NCI-H345 treated with DMSO at 0.1 percent for 48 hours (cell line): ENCODE results near the gene IL12RB2.

Source experiments
- DNase-seq: peaks from one replicate; lab custom pipeline; 2025; ENCODE audit not compliant: unreplicated experiment; lab: John Stamatoyannopoulos, UW

IL12RB2 gene

DNA sequence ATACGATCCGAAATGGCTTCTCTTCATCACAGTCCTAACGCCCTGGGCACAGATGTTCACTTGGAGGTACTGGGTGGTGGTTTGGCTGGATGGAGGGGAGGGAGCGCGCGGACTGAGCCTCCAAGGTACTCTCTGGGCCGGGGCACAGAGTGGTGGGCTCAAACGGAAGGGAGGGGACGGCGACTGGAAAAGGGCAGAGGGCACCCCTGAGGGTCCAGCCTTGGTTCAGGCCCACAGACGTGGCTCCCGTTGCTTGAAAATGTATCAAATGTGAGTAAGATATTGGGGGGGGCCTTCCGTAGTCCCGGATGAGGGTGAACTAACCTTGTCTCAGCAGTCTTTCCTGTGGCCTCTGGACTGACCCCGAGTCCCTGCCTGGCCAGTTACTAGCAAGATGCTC, 463 bp downstream of the IL12RB2 start:
- no peak for DNase-seq

DNA sequence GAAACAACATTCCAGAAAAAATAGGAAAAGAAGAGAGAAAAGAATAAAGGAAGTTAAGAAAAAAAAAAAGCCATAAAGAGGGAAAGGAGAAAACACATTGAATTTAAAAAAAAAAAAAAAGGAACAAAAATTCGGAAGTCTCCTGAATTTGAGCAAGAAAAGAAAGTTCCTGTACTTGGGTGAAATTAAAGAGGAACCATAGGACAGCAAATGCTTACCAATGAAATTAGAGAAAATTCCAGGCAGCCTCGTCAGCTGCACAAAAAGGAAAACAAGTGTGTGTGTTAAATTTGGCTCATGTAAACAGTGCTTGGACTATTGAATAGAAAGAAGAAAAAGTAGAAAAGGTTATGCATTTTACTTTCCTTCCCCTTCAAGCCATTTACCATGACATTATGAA, 4.9 kb downstream of the IL12RB2 start:
- DNase-seq, result no peak

DNA sequence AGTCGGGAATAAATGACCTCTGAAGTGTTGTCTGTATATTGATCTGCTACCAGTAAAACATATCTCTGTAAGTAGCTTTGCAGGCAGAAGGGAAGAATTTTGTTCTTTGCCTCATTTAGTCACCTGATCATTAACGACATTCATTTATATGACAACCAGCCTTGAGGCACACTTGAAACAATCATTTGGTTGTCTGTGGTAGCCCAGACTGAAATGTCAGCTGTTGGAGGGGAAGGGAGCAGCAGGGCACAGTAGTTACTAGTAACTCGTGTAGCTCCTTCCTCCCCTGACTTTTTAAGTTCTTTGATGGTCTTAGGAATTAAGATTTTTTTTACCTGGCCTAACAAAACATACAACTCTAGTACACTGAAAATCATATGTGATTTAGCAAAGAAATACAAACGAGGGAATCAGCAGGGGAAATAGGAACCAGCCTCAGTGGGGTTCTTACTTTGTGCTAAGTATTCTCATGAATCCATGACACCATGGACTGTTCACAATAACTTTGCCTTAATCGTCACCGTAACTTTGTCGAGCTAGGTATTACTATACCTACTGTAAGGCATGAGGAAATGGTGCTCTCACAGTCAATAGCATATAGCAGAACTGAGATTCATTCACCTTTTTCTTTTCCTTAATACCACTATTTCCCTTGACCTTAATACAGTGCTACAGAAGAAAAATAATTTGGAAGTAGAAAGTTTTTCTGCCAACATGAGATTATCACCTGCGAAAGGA, 6.4 kb downstream of the IL12RB2 start:
- no peak for DNase-seq

DNA sequence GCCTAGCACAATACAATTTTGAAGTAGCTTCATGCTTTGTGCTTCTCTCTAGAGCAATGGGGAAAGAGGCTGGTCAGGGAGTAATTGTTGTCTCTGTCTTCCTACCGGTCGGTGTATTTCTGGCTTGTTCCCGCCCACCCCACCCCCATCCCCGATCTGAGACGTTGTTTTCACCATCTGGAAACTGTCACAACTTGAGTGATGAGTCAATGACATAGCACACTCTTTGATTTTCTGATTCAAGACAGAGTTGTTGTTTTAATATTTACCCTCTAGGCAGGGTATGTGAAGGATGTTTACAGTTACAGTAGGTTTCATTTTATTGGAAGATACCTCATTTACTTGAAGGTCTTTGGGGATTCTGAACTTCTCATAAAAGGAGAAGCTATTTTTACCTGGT, 7.0 kb downstream of the IL12RB2 start:
- no peak for DNase-seq

DNA sequence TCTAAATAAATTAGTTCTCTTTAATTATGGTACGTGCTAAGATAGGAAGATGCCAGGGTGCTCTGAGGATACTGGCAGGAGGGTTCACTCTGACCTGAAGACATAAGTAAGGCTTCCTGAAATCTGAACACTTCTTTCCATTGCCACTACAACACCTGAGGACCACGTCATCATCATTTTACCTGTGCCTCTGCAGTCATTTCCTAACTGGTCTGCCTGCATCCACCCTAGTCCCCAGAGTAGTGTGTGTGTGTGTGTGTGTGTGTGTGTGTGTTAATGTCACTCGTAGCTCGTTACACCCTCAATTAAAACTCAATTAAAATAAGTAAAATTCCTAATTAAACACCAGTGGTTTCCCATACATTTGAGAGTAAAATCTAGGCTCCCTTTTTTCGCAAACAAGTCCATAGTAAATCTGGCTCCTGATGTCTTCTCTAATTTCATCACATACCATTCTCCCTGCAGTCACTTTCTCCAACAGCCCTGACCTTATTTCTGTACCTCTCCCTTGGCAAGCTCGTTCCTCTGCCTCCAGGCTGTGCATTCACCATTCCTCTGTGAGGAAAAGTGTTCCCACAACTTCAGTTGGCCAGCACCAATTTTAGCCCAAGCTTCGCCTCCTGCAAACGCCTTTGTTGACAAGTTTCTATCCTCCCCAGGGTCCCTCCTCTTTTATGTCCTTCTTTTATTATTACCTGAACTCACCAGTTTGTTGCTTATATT, 8.7 kb downstream of the IL12RB2 start:
- DNase-seq, result no peak

DNA sequence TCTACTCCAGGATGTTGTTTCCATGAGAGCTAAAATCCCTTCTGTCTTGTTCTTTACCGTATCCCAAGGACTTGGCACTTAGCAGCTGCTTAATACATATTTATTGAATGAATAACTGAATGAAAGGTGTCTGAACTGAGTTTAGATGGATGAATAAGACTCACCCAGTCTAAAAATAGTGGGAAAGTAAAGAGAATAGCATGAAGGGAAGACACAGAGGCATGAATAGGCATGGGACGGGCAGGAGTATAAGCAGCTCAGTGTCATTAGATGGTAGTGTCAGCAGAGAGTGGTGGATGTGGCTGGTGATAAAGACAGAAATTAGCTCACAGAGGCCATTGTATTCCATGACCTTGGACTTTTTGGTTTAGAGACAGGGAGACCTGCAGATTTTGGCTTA, 9.2 kb downstream of the IL12RB2 start:
- no peak for DNase-seq

DNA sequence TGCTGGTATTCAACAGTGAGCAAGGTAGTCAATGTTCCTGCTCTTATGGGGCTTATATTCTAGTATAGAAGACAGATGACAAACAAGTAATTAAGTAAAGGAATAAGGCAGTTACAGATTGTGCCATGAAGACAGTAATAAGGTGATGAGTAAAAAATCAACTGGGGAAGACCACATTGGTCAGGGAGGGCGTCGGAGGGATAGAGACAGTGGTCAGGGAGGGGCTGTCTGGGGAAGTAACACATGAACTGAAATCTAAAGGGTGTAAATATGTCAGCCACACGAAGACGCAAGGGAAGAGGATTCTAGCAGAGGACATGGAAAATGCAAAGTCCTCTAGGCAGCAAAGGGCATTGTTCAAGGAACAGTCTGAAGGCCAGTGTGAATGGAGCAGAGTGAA, 10.1 kb downstream of the IL12RB2 start:
- DNase-seq, result no peak

DNA sequence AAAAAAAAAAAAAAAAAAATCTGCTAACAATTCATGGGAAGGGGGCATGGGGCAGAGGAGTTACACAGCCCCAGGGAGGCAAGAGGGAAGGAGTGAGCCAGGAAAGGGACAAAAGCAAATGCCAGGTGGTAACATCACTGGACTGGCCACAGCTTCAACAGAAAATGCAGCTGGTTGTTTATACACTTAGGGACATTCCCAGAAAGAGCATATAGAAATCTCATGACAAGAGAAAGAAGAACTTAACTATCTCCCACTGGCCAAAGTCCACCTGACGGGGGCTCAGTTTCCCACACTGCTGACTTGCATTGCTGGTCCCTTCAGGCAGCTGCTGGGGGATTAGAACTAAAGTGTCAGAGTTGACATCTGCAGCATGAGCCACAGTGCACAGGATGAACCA, 14.8 kb downstream of the IL12RB2 start:
- DNase-seq, result no peak

DNA sequence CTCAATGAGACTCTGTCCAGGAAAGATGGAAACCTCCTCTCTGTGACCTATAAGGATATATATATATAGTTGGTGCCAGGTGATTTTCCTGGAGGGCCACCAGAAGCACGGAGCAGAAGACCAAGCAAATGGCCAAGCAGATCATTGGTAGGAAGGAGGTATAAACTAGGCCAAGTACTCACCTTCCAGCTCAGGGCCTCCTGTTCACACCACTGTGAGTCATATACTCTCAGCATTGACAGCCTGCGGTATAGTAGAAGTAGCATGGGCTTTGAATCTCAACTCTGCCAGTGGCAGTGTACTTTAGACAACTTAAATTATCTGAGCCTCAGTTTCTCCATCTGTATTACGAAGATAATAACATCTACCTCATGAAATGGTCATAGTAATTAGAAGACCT, 15.4 kb downstream of the IL12RB2 start:
- no peak for DNase-seq

DNA sequence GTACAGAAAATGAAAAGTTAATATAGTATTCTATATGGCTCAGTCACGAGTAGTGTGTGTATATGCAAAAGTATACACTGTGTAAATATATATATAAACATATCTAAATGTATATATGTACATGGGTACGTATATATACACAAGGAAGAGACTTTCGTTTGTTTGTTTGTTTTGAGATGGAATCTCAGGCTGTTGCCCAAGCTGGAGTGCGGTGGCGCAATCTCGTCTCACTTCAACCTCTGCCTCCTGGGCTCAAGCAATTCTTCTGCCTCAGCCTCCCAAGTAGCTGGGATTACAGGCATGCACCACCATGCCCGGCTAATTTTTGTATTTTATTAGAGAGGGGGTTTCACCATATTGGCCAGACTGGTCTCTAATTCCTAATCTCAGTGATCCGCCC, 16.4 kb downstream of the IL12RB2 start:
- DNase-seq, result no peak

DNA sequence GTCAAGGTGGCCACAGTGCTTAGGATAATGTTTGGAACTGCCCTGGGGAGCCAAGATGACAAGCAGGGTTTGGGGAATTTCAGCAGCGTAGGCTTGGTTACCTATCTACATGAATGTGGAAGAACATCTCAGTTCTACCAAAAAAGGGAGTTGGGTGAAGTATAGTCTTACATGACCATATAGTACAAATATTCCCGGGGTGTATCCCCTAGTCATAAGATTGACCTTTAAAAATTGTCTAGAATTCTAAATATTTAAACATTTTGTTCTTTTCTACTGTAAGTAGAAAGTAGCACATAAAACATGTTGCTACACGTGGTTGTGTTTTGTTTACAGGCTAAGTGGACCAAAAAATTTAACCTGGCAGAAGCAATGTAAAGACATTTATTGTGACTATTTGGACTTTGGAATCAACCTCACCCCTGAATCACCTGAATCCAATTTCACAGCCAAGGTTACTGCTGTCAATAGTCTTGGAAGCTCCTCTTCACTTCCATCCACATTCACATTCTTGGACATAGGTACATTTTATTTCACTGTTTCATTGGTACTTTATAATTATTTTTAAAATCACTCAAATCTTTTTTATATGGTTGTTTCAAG, 20.3 kb downstream of the IL12RB2 start:
- no peak for DNase-seq

DNA sequence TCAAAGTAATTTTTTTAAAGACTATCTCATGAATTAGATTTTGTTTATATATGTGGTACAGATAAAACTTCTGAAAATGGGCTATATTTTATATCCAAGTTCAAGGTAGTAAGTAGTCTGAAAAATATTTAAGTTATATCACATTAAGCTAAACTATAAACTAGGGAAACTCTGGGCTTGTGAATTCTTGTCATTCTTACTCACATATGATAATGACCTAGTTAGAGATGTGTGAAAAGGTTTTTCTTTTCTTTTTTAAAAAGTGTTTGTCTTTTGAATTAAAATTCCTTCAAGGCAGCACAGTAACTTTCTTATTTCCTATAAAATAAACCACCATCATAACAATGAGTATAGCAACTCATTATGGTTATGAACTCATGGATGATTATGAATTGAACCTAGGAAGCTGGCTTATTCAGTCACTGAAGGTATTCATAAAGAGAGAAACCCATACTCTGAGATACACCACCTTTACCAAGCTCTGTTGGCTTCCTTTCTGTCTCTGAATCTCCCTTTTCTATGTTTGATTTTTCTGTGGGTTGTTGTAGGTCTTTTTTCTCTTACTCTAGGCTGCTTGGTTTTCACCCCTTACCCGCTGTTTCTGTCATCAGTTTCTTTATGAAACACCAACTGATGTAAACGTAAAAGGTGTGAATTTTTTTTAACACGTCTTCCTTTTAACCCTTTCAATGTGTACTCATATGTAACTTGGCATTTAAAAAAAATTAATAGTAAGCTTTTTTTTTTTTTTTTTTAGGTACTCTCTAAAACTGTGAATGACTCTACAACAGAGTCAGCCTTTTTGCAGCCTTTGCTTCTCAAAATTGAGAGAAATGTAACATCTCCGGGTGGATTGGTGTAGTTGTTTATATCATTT, 25.2 kb downstream of the IL12RB2 start:
- DNase-seq, result no peak

DNA sequence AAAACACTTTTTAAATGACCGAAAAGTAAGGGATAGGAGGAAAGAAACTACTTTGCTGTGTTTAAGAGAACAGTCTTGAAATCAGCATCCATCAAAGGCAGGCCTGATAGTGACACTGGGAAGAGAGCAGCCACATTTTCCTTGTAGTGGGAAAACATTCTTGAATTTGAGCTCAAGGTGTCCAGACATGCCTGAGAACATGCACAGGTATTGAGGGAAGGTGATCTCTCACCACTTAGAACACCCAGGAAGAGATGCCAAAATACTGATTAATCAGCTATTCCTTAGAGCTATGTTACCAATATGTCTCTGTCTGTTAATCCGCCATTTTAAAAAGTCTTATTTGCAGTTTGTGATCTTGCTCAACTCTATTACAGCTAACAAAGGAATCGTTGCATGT, 25.9 kb downstream of the IL12RB2 start:
- no peak for DNase-seq

DNA sequence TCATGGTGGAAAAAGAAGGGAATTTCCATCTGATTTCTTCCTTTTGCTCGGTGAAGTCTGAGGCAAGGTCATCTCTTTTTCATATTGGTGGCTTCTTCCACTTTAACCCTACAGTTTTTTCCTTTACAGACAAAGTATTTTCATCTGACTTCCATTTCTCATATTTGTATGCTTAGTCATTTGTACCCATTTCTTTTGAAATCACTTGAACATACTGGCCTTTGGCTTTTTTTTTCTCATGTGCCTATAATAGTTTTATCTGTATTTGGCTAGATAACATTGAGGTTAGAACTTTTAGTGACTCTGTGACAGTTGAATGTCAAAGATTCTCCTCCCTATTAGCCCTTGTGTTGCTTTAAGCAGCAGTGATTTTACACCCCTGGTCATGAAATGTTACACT, 27.7 kb downstream of the IL12RB2 start:
- no peak for DNase-seq

DNA sequence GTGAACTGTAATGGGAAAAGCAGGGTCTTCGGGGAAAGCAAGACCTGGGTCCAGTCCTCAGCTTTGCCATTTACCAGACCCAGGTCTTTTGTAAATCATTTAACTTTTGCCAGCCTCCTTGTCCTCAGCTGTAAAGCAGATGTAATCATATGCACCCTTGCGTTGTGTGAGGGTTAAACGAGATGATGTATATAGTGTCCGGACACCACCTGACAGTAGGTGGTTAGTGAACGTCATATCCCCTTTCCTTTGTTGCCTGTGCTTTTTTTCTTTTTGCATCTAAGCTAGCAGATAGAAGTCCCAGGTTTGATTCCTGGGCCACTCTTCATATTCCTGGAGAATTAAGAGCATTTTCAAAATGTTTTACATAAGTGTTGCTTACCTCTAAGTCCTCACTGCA, 28.5 kb downstream of the IL12RB2 start:
- DNase-seq, result no peak

DNA sequence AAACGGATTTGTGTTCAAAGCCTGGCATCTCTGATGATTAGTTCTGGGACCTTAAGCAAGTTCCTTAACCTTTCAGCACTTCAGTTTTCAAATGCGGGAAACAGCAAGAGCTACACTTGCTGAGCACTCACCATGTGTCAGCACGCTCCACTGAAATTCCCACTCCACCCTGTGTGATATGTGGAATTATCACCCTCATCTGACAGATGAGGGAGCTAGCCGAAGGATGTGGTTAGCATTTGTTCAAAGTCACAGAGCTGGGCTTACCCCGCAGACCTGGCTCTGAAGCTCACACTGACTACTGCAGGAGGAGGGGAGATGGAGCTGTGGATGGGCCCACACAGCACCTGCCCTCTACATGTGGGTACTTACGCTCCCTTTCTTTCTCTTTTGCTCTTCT, 29.1 kb downstream of the IL12RB2 start:
- no peak for DNase-seq

DNA sequence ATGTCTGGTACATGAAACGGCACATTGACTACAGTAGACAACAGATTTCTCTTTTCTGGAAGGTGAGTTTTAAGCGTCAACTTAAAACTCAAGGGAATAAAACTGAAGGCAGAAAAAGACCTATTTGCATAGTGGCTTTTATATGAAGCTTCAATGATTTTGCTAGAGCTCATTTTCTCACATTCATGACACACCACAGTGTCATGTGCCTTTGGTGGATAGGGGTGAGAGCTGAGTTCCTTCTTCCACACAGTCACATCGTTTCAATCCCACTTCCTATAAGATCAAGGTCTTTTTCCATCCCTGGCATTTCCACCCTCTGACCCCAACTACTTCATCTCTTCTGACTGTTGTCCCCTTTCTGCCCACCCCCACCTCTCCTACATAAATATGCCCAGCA, 31.0 kb downstream of the IL12RB2 start:
- DNase-seq, result no peak

DNA sequence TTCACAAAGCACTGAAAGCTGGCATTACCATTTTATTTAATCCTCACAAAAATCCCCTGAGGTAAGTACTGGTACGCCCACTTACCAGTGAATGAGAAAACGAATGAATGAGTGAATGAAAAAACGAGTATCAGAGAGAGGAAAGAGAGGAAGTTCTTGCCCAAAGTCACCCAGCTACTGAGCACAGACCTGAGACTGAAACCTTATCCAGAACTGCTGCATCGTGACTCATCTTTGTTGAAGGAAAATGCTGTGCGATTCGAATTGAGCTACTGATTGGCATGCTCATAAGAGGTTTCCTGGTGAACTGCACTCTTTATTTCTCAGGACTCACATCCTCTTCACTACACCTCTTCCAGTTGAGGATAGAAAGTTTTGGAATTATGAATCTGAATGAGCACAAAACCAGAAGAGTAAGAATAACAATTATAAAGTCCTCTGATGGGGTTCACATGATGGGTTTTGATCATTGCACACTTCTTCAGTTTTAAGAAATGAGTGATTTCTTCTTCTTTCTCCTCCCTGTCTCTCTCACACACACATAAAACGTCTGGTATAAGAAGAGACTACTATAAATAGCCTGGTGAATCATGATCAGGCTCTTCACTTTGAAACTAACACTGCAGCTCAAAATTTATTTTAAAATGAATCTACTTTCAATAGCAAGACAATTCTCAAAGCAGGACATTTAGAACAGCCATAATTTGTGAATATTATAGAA, 32.1 kb downstream of the IL12RB2 start:
- no peak for DNase-seq

DNA sequence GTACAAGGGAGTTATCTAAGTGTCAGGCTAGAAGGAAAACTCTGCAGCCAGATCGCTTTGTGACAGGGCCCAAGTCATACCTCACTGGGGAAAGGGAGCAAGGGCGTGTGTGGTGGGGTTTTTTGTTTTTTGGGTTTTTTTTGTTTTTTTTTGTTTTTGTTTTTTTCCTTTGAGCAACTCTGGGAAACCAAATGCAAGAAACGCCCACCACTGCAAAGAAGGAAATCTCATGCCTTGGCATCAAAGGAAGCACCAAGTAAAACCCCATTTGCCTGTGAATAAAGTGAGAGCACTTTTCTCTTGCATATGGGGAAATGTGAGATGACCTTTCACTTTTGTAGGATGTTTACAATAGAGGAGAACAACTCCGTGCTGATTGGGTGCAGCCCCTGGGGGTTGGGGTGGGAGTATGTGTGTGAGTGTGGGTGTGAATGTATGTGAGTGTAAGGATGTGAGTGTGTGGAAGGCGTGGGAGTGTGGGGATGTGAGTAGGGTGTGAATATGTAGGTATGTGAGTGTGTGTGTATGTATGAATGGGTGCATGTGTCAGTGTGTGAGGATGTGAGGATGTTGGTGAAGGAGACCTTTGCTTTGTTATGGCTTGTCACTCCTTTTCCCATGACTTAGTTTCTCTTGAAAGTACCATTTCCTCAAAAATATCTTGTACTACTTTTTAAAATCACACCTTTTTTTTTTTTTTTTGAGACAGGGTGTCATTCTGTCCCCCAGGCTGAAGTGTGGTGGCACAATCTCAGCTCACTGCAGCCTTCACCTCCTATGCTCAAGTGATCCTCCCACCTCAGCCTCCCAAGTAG, 34.6 kb downstream of the IL12RB2 start:
- no peak for DNase-seq

DNA sequence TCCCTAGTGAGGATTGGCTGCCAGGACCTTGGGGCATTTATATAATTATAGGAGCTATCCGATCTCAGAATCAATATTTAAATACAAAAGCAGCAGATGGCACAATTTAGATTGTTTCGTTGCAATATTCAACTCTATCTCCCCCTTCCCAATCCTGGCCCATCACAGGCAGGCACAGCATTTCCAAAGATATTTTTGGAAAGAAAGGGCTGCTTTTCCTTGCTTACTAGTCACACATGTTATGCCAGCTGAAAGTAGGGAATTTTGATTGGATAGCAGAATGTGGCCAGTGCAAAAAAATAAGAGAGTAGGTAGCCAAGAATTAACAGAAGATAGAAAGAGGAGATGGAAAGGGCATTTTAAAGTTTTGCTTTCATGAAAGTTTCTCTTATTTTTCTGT, 37.9 kb downstream of the IL12RB2 start:
- DNase-seq, result no peak
